HFFc6 (cell line): ENCODE results near the gene RDH14. TPM values are rescaled to one million over a fixed set of nuclear protein-coding genes. Genes with fewer than 3 reads are reported as not detected.

Source experiments
- DNase-seq: peaks from one replicate; pipeline ENCODE4 v3.0.0-alpha.2; 2018
- H3K27ac Mint-ChIP-seq: 2 replicates; pipeline ENCODE4 v1.8.0; 2020; ENCODE audit warnings: mild to moderate bottlenecking, mixed read lengths
- H3K27me3 Mint-ChIP-seq: 2 replicates; pipeline ENCODE4 v1.8.0; 2021; ENCODE audit warnings: mild to moderate bottlenecking, moderate library complexity, mixed read lengths; ENCODE audit not compliant: insufficient read depth
- H3K36me3 Mint-ChIP-seq: 2 replicates; pipeline ENCODE4 v1.8.0; 2021; ENCODE audit warnings: low read depth, mixed read lengths
- H3K4me1 Mint-ChIP-seq: 2 replicates; pipeline ENCODE4 v1.8.0; 2020; ENCODE audit warnings: low read depth, mixed read lengths
- H3K4me3 Mint-ChIP-seq: 2 replicates; pipeline ENCODE4 v1.8.0; 2020; ENCODE audit warnings: mild to moderate bottlenecking, moderate library complexity, mixed read lengths
- H3K9me3 Mint-ChIP-seq: 2 replicates; pipeline ENCODE4 v1.8.0; 2020; ENCODE audit warnings: mild to moderate bottlenecking, mixed read lengths
- CTCF ChIP-seq: fragments of 200-600 bp; sonication (generic); IDR thresholded peaks from 2 replicates; pipeline ENCODE4 v1.5.0; 2021; ENCODE audit warnings: antibody characterized with exemption, mild to moderate bottlenecking
- total RNA-seq, 6 experiments: library from RNA; stranded (reverse); fragmentation: NEBNext Ultra II Directional; extraction: Animal tissue kit (Norgen Biotek cat#: 25700); gene quantifications; 2 replicates in 1 of 6; 3 replicates in 5 of 6; pipeline ENCODE4 v1.2.3, GENCODE V29; 2021

Gene RDH14
- total RNA-seq, 6 experiments from 2014 or later = 15.0 to 21.6 (median 17.7) TPM

GRCh38 chr2:18585526-18585925 lies 25.1 kb upstream of the RDH14 start:
- Mint-ChIP-seq H3K36me3 (peaks cover 29% of the 10 kb centered on the region), H3K9me3 (0 out of 2 replicates have a peak, but pooled peaks cover 7% of the 10 kb centered on the region), H3K27me3 (no peaks in the 10 kb centered on the region; the same call in 1 of the 2 replicates), H3K27ac (peak overlapping the region; percentile 47; the same call in 1 of the 2 replicates), H3K4me3 (no peak overlapping the region), H3K4me1 (peaks cover 43% of the 10 kb centered on the region)
- peak; percentile 13 for DNase-seq
- no peak for TF ChIP-seq CTCF

GRCh38 chr2:18584608-18584954 lies 24.1 kb upstream of the RDH14 start:
- H3K9me3 Mint-ChIP-seq = peaks cover 8% of the 10 kb centered on the region; the same call in 1 of the 2 replicates

GRCh38 chr2:18583905-18584607 lies 23.6 kb upstream of the RDH14 start:
- no peak for DNase-seq
- H3K4me1 Mint-ChIP-seq = peaks cover 37% of the 10 kb centered on the region
- H3K9me3 Mint-ChIP-seq = peaks cover 13% of the 10 kb centered on the region
- H3K4me3 Mint-ChIP-seq = no peak overlapping the region
- H3K27ac Mint-ChIP-seq = no peak overlapping the region
- no peaks in the 10 kb centered on the region; the same call in 1 of the 2 replicates for H3K27me3 Mint-ChIP-seq
- no peak for TF ChIP-seq CTCF
- H3K36me3 Mint-ChIP-seq = peaks cover 31% of the 10 kb centered on the region

More at GRCh38 chr2:18584608-18584954, 24.1 kb upstream of the RDH14 start:
- DNase-seq = no peak
- Mint-ChIP-seq H3K36me3 (peaks cover 26% of the 10 kb centered on the region), H3K27me3 (no peaks in the 10 kb centered on the region; the same call in 1 of the 2 replicates), H3K4me1 (peaks cover 42% of the 10 kb centered on the region), H3K27ac (no peak overlapping the region), H3K4me3 (no peak overlapping the region)
- TF ChIP-seq CTCF = no peak

- H3K9me3 Mint-ChIP-seq = peaks cover 14% of the 10 kb centered on the region
- no peak for DNase-seq
- peaks cover 35% of the 10 kb centered on the region for H3K36me3 Mint-ChIP-seq
- H3K27me3 Mint-ChIP-seq = no peaks in the 10 kb centered on the region
- H3K27ac Mint-ChIP-seq = no peak overlapping the region
- peaks cover 24% of the 10 kb centered on the region for H3K4me1 Mint-ChIP-seq
- no peak for TF ChIP-seq CTCF
- H3K4me3 Mint-ChIP-seq = no peak overlapping the region
Observed at GRCh38 chr2:18580606-18581005, 20.2 kb upstream of the RDH14 start.

GRCh38 chr2:18578033-18578432 lies 17.6 kb upstream of the RDH14 start:
- no peaks in the 10 kb centered on the region for H3K27me3 Mint-ChIP-seq
- peaks cover 23% of the 10 kb centered on the region for H3K36me3 Mint-ChIP-seq
- H3K9me3 Mint-ChIP-seq = peaks cover 14% of the 10 kb centered on the region
- TF ChIP-seq CTCF = no peak
- H3K4me1 Mint-ChIP-seq = peaks cover 35% of the 10 kb centered on the region
- no peak overlapping the region for H3K27ac Mint-ChIP-seq
- peak; percentile 27 for DNase-seq
- peak overlapping the region; percentile 32 for H3K4me3 Mint-ChIP-seq
